HG03378 (cell line): ENCODE results near the gene TTC9B.
"Not testable (repeated sequence)": the region's sequence is repeated elsewhere in the genome, so short reads cannot be mapped to it uniquely, and the experiment has no call there.

Experiments used
- ATAC-seq: cut with Tn5 transposase; IDR thresholded peaks from one replicate; pipeline ENCODE4 v1.9.1; 2021; ENCODE audit warnings: mild to moderate bottlenecking, moderate library complexity; ENCODE audit not compliant: unreplicated experiment

TTC9B gene

GRCh38 chr19:40233811-40234389, 15.7 kb upstream of the TTC9B start:
- ATAC-seq = no peak

- no peak for ATAC-seq
These were observed 15.0 kb upstream of the TTC9B start for GRCh38 chr19:40232949-40233810.

DNA sequence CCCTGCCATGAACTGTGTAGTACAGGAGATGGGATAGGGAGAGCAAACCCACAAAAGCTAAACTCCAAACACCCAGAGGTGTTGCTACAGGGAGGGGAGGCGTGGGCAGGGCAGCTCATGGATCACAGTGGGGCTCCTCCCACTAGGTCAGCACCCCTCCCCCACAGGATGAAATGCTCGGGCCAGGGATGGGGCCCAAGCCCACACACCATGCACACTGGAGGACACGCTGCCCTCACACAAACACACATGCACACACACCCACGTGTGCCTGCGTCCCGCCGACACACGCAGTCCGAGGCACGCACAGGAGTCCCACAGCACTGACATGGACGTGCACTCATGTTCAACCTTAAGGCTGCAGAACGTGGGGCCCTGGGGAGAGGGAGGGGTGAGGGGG, 14.3 kb upstream of the TTC9B start:
- ATAC-seq = no peak

DNA sequence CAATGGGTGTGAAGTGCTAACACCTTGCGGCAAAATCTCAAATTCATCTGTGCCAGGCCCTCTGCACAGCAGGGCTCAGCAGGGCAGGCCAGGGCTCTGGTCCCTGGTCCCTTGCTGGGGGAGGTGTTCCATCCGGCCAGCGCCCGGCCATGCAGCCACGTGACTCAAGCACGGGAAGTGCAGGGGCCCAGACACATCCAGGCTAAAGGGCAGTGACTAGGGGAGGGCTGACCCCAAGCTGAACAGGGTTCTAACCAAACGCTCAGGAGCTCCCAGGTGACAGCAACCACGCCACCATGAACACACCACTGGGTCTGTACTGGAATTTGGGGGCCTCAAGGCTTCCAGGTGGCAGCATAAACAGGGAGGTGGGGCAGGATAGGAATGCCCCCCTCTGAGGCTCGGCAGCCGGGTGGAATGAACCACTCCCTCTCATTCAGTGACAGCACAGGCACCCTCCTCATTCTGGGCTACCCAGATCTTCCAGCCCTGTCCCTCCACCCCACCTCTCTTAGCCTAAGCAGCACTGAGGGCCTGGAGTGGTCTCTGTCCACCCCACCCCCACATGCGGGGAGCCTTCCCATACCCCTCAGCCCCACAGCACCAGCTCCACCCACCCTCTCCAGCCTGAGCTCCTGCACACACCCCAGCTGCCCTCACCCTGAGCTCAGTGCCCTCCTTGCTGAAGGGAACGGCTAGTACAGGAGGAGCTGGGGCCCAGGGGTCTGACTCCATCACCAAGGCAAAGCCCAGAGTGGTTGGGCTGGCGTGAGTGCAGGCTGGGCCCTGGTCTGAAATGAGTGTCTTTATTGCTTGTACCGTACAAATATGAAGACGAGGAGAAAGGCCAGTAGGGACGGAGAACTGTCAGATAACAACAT, 13.6 kb upstream of the TTC9B start:
- ATAC-seq = no peak

GRCh38 chr19:40231057-40231456, 12.9 kb upstream of the TTC9B start:
- ATAC-seq = no peak

- no peak for ATAC-seq
These were observed 11.8 kb upstream of the TTC9B start for GRCh38 chr19:40229926-40230417.

- no peak for ATAC-seq
These were observed 11.3 kb upstream of the TTC9B start for GRCh38 chr19:40229484-40229883.

- ATAC-seq = no peak
These were observed 10.7 kb upstream of the TTC9B start for GRCh38 chr19:40228863-40229262.

- no peak for ATAC-seq
These were observed 10.2 kb upstream of the TTC9B start for GRCh38 chr19:40228346-40228745.

DNA sequence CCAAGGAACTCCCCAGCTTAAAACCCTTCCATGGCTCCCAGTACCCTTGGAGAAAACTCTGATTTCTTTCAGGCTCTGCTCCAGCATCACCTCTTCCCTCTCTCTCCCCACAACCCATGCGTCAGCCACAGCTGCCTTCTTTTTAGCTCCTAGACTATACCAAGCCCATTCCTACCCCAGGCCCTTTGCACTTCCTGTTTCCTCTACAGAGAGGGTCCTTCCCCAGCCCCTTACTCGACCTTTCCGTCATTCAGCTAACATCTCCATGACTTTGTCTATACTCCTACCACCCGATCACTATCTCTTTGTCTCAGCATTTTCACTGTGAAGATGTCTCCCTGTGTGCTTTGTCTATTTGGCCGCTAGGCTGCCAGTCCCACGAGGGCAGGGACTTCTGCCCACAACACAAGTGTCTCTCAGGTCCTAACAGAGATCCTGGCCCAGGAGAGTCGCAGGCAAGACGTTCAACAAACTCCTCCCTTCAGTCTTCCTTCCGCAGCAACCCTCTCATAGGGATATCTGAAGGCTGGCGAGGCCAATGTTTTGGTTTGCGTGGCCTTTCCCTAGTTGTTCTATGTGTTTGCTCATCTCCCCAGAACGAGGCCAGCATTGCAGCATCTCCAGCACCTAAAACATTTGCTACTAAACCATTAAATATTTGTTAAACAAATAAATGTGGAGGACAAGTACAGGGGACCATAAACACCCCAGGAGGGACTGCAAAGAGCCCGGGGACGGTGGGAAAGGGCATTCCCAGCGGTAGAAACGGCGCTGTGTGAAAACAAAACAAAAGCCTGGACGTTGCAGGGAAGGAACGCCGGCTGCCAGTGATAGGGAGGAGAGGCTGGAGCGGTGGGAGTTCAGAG, 7.5 kb upstream of the TTC9B start:
- no peak for ATAC-seq

DNA sequence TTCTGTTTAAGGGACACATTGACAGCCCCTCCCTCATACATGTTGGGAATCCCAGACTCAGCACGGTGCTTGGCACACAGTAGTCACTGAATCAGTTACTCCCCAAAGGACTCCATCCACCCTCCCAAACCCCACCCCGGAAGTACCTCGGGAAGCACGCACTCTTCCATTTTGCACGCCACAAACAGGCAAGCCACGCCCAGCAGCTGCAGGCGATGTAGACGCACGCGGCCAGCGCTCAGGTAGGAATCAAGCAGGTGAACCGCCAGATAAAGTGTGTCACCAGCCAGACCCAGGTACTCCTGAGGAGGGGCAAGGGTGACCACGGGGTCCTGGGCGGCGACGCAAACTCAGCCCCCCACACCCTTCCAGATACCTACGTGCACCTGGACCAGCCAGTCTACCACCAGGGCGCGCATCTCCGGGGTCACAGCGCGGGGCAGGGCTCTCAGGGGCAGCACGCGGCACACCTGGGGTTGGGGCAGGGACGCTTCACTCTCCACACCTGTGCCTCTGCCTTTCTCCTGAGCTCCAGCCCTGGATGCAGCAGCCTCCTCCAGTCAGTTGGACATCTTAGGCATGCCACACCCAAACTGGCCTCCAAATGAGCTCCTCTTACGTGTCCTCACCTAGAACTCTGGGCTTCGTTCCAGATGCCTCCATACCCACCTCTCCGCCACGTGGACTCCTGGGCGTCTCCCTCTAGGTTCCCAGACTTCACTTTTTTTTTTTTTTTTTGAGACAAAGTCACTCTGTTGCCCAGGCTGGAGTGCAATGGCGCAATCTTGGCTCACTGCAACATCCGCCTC, 6.4 kb upstream of the TTC9B start:
- no peak for ATAC-seq

DNA sequence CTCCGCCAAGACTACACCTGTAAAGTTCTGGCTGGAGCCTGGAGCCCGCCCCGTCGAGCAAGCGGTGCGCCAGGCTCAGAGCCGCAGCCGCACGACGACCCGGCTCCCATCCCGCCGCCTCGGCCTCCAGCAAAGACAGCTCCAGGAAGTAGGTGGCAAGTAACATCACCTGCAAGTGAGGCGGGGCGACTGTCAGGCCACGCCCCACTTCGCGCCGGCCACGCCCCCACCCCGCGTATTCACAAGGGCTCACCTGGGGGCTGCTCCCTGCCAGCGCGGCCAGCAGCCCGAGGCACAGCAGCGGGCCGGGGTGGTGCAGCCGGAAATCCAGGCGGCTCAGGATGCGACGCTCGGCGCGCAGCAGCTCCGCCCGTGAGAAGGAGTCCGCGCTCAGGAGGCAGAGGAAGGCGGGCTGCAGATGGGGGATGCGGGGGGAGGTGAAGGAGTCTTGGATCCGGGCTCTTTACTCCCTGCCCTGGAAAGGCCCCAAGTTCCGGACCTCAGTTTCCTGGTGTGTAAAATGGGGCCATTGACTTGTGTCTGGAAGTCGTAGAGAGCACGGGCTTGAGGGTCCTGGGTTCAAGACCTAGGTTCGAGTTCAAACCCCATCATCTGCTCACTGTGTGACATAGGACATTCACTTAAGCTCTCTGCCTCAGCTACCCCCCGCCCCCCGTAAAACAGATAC, 5.1 kb upstream of the TTC9B start:
- no peak for ATAC-seq

GRCh38 chr19:40221858-40222619, 3.9 kb upstream of the TTC9B start:
- no peak for ATAC-seq

GRCh38 chr19:40220674-40221073, 2.5 kb upstream of the TTC9B start:
- ATAC-seq = no peak

- no peak for ATAC-seq
These were observed 1.6 kb upstream of the TTC9B start for GRCh38 chr19:40219721-40220276.

DNA sequence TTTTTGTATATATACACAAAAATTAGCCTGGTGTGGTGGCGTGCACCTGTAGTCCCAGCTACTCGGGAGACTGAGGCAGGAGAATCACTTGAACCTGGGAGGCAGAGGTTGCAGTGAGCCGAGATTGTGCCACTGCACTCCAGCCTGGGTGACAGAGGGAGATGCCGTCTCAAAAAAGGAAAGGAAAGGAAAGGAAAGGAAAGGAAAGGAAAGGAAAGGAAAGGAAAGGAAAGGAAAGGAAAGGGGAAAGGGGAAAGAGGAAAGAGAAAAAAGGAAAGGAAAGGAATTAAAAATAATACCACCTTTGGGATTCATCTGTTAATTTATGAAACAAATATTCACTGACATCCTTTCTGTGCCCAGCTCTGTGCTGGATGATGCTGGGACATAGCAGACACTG, 845 bp upstream of the TTC9B start:
- ATAC-seq = not testable (repeated sequence)

DNA sequence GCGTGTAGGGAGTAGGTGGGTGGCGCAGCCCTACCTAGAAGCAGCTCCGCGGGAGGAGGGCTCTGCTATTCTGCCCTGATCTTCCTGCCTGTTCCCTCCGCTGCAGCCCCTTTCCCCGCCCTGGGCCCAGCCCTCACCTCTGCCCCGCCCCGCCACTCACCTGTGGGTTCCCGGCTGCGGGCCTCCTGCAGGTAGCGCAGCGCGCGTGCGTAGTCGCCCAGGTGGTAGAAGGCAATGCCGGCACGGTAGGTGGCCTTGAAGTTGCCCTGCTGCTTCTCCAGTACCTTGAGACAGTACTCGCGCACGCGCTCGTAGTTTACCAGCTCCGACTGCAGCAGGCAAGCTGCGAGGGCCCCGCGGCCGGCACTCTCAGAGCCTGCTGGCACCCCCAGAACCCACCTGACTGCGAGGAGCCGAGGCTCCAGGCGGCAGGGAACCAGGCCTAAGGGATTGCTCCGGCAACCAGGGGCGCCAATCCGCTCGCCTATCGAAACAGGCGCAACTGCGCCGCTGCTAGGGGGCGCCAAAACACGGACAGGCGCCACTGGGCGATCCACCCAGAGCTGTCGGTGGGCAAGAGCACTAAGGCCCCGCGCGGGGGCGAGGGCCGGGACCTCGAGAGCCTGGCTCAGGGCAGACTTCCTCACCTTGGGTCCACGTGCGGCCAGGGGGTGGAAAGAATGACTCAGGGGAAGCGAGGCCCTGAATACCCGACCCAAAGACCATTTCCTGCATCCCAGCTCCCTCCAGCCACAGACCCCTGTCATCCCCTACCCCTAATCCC, 965 bp downstream of the TTC9B start:
- no peak for ATAC-seq

- ATAC-seq = no peak
These were observed 1.5 kb downstream of the TTC9B start for GRCh38 chr19:40216777-40217026.
